OCI-LY7 (cell line): ENCODE measurements around the gene C16orf87. TPM values are rescaled to one million over a fixed set of nuclear protein-coding genes. Genes with fewer than 3 reads are reported as not detected.

Source experiments
- BruUV-seq: library from RNA; stranded (reverse); fragments of 400-500 nt; replicated peaks from 2 replicates; lab custom pipeline; 2021; lab: Mats Ljungman, UMichigan
- CTCF ChIA-PET: fragments of 300-600 bp; sonication (Branson Sonifier 250); formaldehyde crosslinking; loops from one replicate; lab custom pipeline; 2022; ENCODE audit warnings: antibody characterized with exemption; ENCODE audit not compliant: unreplicated experiment; lab: Charles Lee
- POLR2A ChIA-PET: fragments of 300-600 bp; sonication (Branson Sonifier 250); formaldehyde crosslinking; loops from one replicate; lab custom pipeline; 2022; ENCODE audit warnings: antibody characterized with exemption; lab: Charles Lee
- DNase-seq: peaks from one replicate; pipeline ENCODE4 v3.0.0-alpha.2; 2015; ENCODE audit warnings: low spot score
- H2AFZ ChIP-seq: fragments of 200-600 bp; sonication (generic), shearing (Covaris generic); 2 replicates; pipeline ENCODE4 v1.6.1; 2014; ENCODE audit warnings: mild to moderate bottlenecking, antibody characterized with exemption, low read length, moderate library complexity
- H3K27ac ChIP-seq: fragments of 200-600 bp; sonication (generic); 2 replicates; pipeline ENCODE4 v1.5.1; 2014; ENCODE audit warnings: mixed run types, low read depth, mild to moderate bottlenecking, moderate library complexity, low read length, inconsistent platforms; ENCODE audit not compliant: poor library complexity, severe bottlenecking
- H3K36me3 ChIP-seq: fragments of 200-600 bp; sonication (generic); 2 replicates; pipeline ENCODE4 v1.6.1; 2014; ENCODE audit warnings: mild to moderate bottlenecking, antibody characterized with exemption, low read length, moderate library complexity, mixed read lengths; ENCODE audit not compliant: insufficient read depth
- H3K4me1 ChIP-seq: fragments of 200-600 bp; sonication (generic); 2 replicates; pipeline ENCODE4 v1.5.1; 2014; ENCODE audit warnings: mild to moderate bottlenecking, low read length; ENCODE audit not compliant: insufficient read depth, poor library complexity, severe bottlenecking
- H3K4me2 ChIP-seq: fragments of 200-600 bp; sonication (generic); 2 replicates; pipeline ENCODE4 v1.6.1; 2014; ENCODE audit warnings: mild to moderate bottlenecking, low read length
- H3K4me3 ChIP-seq: fragments of 200-600 bp; sonication (generic); 2 replicates; pipeline ENCODE4 v1.5.1; 2014; ENCODE audit warnings: mild to moderate bottlenecking, low read depth, low read length; ENCODE audit not compliant: poor library complexity, severe bottlenecking
- H3K79me2 ChIP-seq: fragments of 200-600 bp; sonication (generic); 2 replicates; pipeline ENCODE4 v1.6.1; 2016; ENCODE audit warnings: low read depth, mild to moderate bottlenecking, low read length, moderate library complexity, mixed read lengths; ENCODE audit not compliant: insufficient read depth
- H3K9me2 ChIP-seq: fragments of 200-600 bp; sonication (generic); 2 replicates; pipeline ENCODE4 v1.6.1; 2016; ENCODE audit warnings: mild to moderate bottlenecking, low read length, mixed read lengths; ENCODE audit not compliant: insufficient read depth
- H3K9me3 ChIP-seq: fragments of 200-600 bp; sonication (generic); 2 replicates; pipeline ENCODE4 v1.6.1; 2014; ENCODE audit warnings: mild to moderate bottlenecking, mixed run types, low read length, mixed read lengths
- H4K20me1 ChIP-seq: fragments of 200-600 bp; sonication (generic); 2 replicates; pipeline ENCODE4 v1.6.1; 2014; ENCODE audit warnings: mild to moderate bottlenecking, antibody characterized with exemption, low read length, moderate library complexity, mixed read lengths; ENCODE audit not compliant: insufficient read depth
- CTCF ChIP-seq: fragments of 200-600 bp; sonication (generic); conservative IDR thresholded peaks from 2 replicates; pipeline ENCODE4 v1.5.1; 2014; ENCODE audit warnings: mild to moderate bottlenecking, antibody characterized with exemption, low read length, moderate library complexity, mixed read lengths
- EZH2phosphoT487 ChIP-seq: fragments of 200-600 bp; sonication (generic); IDR thresholded peaks from 2 replicates; pipeline ENCODE4 v1.6.1; 2018; ENCODE audit warnings: low read depth, borderline replicate concordance, mild to moderate bottlenecking, mixed run types, antibody characterized with exemption, low read length, moderate library complexity, mixed read lengths
- intact Hi-C: fragments of 100-400 bp; cut with micrococcal nuclease; formaldehyde crosslinking; loops from one replicate; pipeline ENCODE4 v1.10.0; 2022; ENCODE audit not compliant: unreplicated experiment
- total RNA-seq, 2 experiments: library from RNA; depleted of rRNA in 1 of 2; stranded (reverse); fragments of >200 nt in 1 of 2; shearing (Covaris generic) in 1 of 2; gene quantifications; 2 replicates each; pipeline ENCODE4 v1.2.3, GENCODE V29; 2014 to 2022

Gene C16orf87
- total RNA-seq, 2 experiments from 2014 or later = 9.1 to 21.1 TPM

GRCh38 chr16:46836534-46837530, 5.9 kb upstream of the C16orf87 start:
- H3K4me2 ChIP-seq = peak overlapping the region; percentile 32; the same call in 1 of the 2 replicates
- no peaks in the 10 kb centered on the region for H3K79me2 ChIP-seq
- no peaks in the 10 kb centered on the region for H4K20me1 ChIP-seq
- DNase-seq = no peak
- POLR2A ChIA-PET = interaction anchor here (1.2 kb wide), 1 partner anchor 45 kb away, joined by 9 read pairs; no protein-coding TSS in a partner anchor
- H3K9me3 ChIP-seq = no peaks in the 10 kb centered on the region
- CTCF ChIA-PET = no interaction called here
- peaks cover 39% of the 10 kb centered on the region for H3K4me1 ChIP-seq
- intact Hi-C loops = no loop called here
- no peaks in the 10 kb centered on the region for H3K9me2 ChIP-seq
- no peak overlapping the region for H3K27ac ChIP-seq
- H3K36me3 ChIP-seq = no peaks in the 10 kb centered on the region
- TF ChIP-seq EZH2phosphoT487 (no peak), CTCF (no peak)
- BruUV-seq = no TSS peak
- H2AFZ ChIP-seq = peak overlapping the region; percentile 37; the same call in 1 of the 2 replicates
- no peak overlapping the region for H3K4me3 ChIP-seq

GRCh38 chr16:46833460-46833800, 2.5 kb upstream of the C16orf87 start:
- no peak overlapping the region for H2AFZ ChIP-seq
- H3K9me3 ChIP-seq = no peaks in the 10 kb centered on the region
- H3K9me2 ChIP-seq = no peaks in the 10 kb centered on the region
- no peak overlapping the region for H3K4me3 ChIP-seq
- TF ChIP-seq EZH2phosphoT487 (no peak), CTCF (no peak)
- intact Hi-C loops = no loop called here
- DNase-seq = no peak
- H3K4me2 ChIP-seq = no peak overlapping the region
- CTCF ChIA-PET = no interaction called here
- POLR2A ChIA-PET = interaction anchor here (0.7 to 2.0 kb wide), 5 partner anchors 18 to 735 kb away, joined by 3 to 8 read pairs (median 6); no protein-coding TSS in a partner anchor
- H3K36me3 ChIP-seq = no peaks in the 10 kb centered on the region
- H3K27ac ChIP-seq = no peak overlapping the region
- BruUV-seq = no TSS peak
- H4K20me1 ChIP-seq = no peaks in the 10 kb centered on the region; the same call in 1 of the 2 replicates
- peaks cover 21% of the 10 kb centered on the region for H3K79me2 ChIP-seq
- H3K4me1 ChIP-seq = peaks cover 54% of the 10 kb centered on the region
